ENCODE data around the gene UFSP2. TPM values are rescaled to one million over a fixed set of nuclear protein-coding genes. Genes with fewer than 3 reads are reported as not detected.

Gene UFSP2
- total RNA-seq, 1 experiment from 2014 or later, result 44.4 TPM

DNA sequence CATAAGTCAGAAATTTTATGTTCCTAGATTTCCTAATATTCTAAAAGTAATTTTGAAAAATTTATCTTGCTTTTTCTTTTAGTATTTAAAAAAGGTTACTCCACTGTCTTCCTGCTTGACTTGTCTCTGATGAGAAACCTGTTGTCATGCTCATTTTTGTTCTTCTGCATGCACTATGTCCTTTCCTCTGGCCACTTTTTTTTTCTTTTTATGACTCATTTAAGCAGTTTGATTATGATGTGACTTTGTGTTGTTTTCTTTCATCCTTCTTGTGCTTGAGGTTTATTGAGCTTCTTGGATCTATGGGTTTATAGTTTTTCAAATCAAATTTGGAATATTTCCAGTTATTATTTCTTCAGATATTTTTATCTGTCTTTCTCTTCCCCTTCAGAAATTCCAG lies 12.0 kb upstream of the UFSP2 start:
- intact Hi-C loops (cut with micrococcal nuclease), result no loop called here
- H3K27me3 Mint-ChIP-seq (ENCODE audit: insufficient read depth, unreplicated experiment), result no peaks in the 10 kb centered on the region
- DNase-seq (ENCODE audit: unreplicated experiment), result no peak
- H3K36me3 Mint-ChIP-seq (ENCODE audit: insufficient read depth, unreplicated experiment), result peaks cover 6% of the 10 kb centered on the region
- H3K4me1 Mint-ChIP-seq (ENCODE audit: insufficient read depth, unreplicated experiment), result no peaks in the 10 kb centered on the region
- no TSS peak for BruUV-seq (replicated peaks)
- ChIA-PET POLR2A (interaction anchor here (0.9 kb wide), 1 partner anchor 16 kb away, joined by 3 read pairs; no protein-coding TSS in a partner anchor), CTCF (no interaction called here)
- no peaks in the 10 kb centered on the region for H3K9me3 Mint-ChIP-seq (ENCODE audit: unreplicated experiment)
- H3K4me3 Mint-ChIP-seq (ENCODE audit: unreplicated experiment), result no peak overlapping the region
- TF ChIP-seq, protein P1, sequence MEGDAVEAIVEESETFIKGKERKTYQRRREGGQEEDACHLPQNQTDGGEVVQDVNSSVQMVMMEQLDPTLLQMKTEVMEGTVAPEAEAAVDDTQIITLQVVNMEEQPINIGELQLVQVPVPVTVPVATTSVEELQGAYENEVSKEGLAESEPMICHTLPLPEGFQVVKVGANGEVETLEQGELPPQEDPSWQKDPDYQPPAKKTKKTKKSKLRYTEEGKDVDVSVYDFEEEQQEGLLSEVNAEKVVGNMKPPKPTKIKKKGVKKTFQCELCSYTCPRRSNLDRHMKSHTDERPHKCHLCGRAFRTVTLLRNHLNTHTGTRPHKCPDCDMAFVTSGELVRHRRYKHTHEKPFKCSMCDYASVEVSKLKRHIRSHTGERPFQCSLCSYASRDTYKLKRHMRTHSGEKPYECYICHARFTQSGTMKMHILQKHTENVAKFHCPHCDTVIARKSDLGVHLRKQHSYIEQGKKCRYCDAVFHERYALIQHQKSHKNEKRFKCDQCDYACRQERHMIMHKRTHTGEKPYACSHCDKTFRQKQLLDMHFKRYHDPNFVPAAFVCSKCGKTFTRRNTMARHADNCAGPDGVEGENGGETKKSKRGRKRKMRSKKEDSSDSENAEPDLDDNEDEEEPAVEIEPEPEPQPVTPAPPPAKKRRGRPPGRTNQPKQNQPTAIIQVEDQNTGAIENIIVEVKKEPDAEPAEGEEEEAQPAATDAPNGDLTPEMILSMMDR (IDR thresholded peaks at IDR 0.05; ENCODE audit: unreplicated experiment), result no peak
- H3K27ac Mint-ChIP-seq (ENCODE audit: low read depth, unreplicated experiment), result no peak overlapping the region

DNA sequence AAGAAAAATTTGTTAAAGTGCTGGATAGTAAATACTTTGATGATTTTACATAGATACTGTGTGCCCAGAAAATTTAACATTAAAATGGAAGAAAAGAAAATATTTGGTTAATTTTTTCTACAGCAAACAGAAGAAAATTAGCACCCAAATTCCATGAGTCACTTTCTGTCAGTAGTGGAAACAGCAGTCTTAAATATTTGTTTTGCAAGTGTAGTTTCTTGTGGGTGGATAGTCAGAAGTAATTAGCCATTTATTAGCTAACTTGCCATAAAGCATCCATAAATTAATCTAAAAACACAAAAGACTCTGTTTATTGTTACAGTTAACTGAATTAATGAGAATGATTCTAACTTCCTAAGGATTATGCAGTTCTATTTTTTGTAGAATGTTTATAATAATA lies 9.7 kb upstream of the UFSP2 start:
- no peak for DNase-seq (ENCODE audit: unreplicated experiment)
- Mint-ChIP-seq H3K9me3 (ENCODE audit: unreplicated experiment) (no peaks in the 10 kb centered on the region), H3K4me1 (ENCODE audit: insufficient read depth, unreplicated experiment) (no peaks in the 10 kb centered on the region), H3K4me3 (ENCODE audit: unreplicated experiment) (no peak overlapping the region), H3K36me3 (ENCODE audit: insufficient read depth, unreplicated experiment) (no peaks in the 10 kb centered on the region), H3K27me3 (ENCODE audit: insufficient read depth, unreplicated experiment) (no peaks in the 10 kb centered on the region), H3K27ac (ENCODE audit: low read depth, unreplicated experiment) (no peak overlapping the region)
- ChIA-PET CTCF (interaction anchor here (0.5 kb wide), 1 partner anchor 50 kb away, joined by 4 read pairs; no protein-coding TSS in a partner anchor), POLR2A (interaction anchor here (1.8 kb wide), 1 partner anchor 10 kb away, joined by 9 read pairs; the partner anchor contains the start of gene UFSP2)
- intact Hi-C loops (cut with micrococcal nuclease), result no loop called here
- TF ChIP-seq, protein P1 (IDR thresholded peaks at IDR 0.05; ENCODE audit: unreplicated experiment), result no peak
- no TSS peak for BruUV-seq (replicated peaks)

DNA sequence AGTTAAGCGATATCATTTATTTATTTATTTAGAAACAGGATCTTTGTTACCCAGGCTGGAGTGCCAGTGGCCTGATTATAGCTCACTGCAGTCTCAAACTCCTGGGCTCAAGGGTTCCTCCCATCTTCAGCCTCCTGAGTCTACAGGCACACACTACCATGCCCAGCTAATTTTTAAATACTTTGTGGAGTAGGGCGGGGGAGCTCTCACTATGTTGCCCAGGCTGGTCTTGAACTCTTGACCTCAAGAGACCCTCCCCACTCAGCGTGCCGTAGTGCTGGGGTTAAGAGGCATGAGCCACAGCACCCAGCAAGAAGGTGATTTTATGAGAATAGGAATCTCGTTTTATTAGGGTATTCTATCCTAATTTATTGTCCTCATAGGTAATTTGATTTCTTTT lies 3.9 kb upstream of the UFSP2 start:
- no peak overlapping the region for H3K4me3 Mint-ChIP-seq (ENCODE audit: unreplicated experiment)
- ChIA-PET POLR2A (no interaction called here), CTCF (interaction anchor here (0.7 to 2.2 kb wide), 2 partner anchors 56 to 168 kb away, joined by 3 to 8 read pairs; no protein-coding TSS in a partner anchor)
- DNase-seq (ENCODE audit: unreplicated experiment), result no peak
- intact Hi-C loops (cut with micrococcal nuclease), result no loop called here
- no TSS peak for BruUV-seq (replicated peaks)
- H3K36me3 Mint-ChIP-seq (ENCODE audit: insufficient read depth, unreplicated experiment), result peaks cover 12% of the 10 kb centered on the region
- H3K4me1 Mint-ChIP-seq (ENCODE audit: insufficient read depth, unreplicated experiment), result peaks cover 6% of the 10 kb centered on the region
- no peaks in the 10 kb centered on the region for H3K27me3 Mint-ChIP-seq (ENCODE audit: insufficient read depth, unreplicated experiment)
- TF ChIP-seq, protein P1 (IDR thresholded peaks at IDR 0.05; ENCODE audit: unreplicated experiment), result no peak
- no peaks in the 10 kb centered on the region for H3K9me3 Mint-ChIP-seq (ENCODE audit: unreplicated experiment)
- H3K27ac Mint-ChIP-seq (ENCODE audit: low read depth, unreplicated experiment), result no peak overlapping the region

DNA sequence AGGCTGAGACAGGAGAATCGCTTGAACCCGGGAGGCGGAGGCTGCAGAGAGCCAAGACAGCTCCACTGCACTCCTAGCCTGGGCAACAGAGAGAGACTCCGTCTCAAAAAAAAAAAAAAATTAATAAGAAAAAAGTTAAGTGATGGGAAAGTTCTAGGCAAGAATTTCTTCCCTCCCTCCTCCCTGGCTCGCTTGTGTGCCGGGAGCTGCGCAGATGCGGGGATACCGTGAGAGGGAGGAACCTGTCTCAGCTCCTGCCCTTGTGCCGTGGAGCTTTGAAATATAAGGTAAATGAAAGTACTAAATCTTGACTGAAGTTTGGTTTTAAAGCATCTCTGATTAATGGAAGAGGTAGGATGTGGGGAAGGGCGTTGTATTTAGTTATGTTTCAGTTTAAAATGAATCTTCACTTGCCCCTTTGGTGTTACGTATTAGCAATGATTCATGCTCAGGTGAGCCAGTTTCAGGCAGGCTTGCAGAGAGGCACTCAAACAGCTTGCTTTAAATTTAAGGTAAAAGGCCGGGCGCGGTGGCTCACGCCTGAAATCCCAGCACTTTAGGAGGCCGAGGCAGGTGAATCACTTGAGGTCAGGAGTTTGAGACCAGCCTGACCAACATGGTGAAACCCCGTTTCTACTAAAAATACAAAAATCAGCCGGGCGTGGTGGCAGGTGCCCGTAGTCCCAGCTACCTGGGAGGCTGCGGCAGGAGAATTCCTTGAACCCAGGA lies 1.4 kb upstream of the UFSP2 start:
- no peak overlapping the region for H3K4me3 Mint-ChIP-seq (ENCODE audit: unreplicated experiment)
- no TSS peak for BruUV-seq (replicated peaks)
- TF ChIP-seq, protein P1 (IDR thresholded peaks at IDR 0.05; ENCODE audit: unreplicated experiment), result no peak

More for the DNA sequence above, 1.4 kb upstream of the UFSP2 start:
- no peaks in the 10 kb centered on the region for H3K27me3 Mint-ChIP-seq (ENCODE audit: insufficient read depth, unreplicated experiment)
- no peak overlapping the region for H3K27ac Mint-ChIP-seq (ENCODE audit: low read depth, unreplicated experiment)
- H3K36me3 Mint-ChIP-seq (ENCODE audit: insufficient read depth, unreplicated experiment), result peaks cover 12% of the 10 kb centered on the region
- ChIA-PET CTCF (interaction anchor here (0.6 to 3.9 kb wide), 6 partner anchors 18 to 382 kb away, joined by 3 to 24 read pairs (median 3); no protein-coding TSS in a partner anchor), POLR2A (interaction anchor here (0.6 to 4.7 kb wide), 5 partner anchors 16 to 217 kb away, joined by 3 to 81 read pairs (median 3); partner anchors contain the start of genes ANKRD37, LRP2BP and SNX25)
- DNase-seq (ENCODE audit: unreplicated experiment), result no peak
- no peaks in the 10 kb centered on the region for H3K9me3 Mint-ChIP-seq (ENCODE audit: unreplicated experiment)
- intact Hi-C loops (cut with micrococcal nuclease), result loop anchor here (1.0 kb wide), 1 partner anchor 170 kb away; no protein-coding TSS in a partner anchor
- peaks cover 18% of the 10 kb centered on the region for H3K4me1 Mint-ChIP-seq (ENCODE audit: insufficient read depth, unreplicated experiment)

Data from MCF 10A (cell line).